EH (cell line): ENCODE data around the gene SRSF7.

Experiments
- DNase-seq: peaks from one replicate; pipeline ENCODE4 v3.0.0-alpha.2; 2015; ENCODE audit warnings: low read depth

Gene SRSF7

DNA sequence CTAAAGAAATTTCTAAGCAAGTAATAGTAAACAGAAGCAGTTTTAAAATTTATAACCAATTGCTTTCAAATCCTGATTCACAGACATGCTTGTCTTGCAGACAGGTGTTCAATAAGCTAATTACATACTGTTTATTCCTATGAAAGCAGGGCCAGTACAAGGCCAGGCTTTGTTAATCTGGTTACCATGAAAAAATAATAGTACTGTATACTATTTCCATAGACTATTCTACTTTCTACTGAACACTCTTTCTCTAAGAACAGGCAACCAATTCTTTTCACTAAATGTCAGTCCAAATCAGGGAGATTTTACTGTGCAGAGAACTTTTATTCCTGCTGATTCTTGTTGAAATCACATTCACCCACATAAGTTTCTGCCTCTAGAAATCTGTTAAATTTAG, 2.9 kb upstream of the SRSF7 start:
- no peak for DNase-seq

DNA sequence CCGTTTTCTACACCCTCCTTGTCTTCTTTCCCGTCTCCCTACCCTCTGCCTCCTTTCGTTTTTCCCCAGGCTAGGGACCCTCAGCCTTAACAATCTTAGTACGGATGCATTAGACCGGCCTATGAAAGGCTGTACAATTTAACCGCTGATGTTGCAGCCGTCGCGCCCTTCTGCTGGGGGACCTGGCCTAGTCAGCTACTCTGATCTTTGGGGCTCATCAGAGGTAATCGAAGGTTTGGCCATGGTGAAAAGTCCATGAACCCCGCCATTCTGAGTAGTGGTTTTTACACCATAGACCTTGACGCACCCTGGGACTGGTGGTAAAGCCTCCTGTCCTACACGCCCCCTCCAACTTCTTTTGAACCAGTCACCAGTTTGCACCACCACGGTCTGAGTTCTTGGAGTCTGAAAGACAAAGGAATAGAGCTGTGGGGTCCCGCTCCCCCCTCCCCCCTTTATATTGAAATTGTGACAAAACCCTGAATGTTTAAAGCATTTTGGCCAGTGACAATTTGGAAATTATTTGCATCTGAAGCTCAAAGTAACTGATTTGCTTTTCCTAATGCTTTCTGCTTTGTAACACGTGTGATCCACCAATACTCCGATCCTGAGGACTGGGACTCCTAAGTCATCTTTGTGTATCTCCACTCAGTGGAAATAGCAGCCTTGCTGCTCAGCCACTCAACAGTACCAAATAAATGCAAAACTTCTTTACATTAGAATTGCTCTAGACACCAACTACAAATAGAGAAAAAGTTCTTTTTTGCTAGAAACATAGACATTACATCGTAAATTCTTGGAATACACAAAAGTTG, 642 bp upstream of the SRSF7 start:
- no peak for DNase-seq

DNA sequence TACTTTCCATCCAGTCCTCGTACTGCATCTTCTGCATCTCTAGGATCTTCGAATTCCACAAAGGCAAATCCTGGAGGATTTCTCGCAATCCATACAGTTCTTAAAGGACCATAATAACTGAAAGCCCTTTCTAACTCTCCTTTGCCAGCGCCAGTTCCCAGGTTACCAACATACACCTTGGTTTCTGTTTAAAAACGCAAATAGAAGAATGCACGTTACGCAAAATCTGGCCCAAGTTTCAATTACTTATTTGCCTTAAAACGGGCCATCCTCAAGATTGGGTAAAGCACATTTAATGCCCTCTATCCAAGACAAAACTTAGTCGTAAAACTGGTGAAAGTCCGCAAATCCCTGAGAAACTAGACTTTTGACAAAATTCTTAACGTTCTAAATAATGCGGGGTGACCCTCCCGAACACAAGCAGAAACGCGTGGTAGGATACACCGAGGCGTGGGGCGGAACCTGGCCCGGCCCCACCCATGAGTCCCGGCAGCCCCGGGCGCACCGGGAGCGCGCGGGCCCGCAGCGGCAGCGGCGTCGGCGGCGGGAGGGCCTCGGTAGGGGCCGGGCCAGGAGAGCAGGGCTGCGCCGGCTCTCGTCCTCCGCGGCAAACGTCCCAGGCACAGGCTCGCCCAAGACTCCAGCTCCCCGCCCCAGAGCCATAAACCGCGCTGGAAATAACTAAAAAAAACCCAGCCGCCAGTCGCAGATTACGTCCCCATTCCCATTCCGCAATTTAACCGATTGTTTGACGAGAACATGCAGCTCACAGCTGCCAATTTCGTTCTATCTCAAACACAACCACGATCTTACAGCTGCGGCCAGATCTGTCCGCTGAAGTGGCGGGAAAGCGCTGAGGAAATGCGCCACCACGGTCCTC, 910 bp downstream of the SRSF7 start:
- peak; percentile 46 for DNase-seq

DNA sequence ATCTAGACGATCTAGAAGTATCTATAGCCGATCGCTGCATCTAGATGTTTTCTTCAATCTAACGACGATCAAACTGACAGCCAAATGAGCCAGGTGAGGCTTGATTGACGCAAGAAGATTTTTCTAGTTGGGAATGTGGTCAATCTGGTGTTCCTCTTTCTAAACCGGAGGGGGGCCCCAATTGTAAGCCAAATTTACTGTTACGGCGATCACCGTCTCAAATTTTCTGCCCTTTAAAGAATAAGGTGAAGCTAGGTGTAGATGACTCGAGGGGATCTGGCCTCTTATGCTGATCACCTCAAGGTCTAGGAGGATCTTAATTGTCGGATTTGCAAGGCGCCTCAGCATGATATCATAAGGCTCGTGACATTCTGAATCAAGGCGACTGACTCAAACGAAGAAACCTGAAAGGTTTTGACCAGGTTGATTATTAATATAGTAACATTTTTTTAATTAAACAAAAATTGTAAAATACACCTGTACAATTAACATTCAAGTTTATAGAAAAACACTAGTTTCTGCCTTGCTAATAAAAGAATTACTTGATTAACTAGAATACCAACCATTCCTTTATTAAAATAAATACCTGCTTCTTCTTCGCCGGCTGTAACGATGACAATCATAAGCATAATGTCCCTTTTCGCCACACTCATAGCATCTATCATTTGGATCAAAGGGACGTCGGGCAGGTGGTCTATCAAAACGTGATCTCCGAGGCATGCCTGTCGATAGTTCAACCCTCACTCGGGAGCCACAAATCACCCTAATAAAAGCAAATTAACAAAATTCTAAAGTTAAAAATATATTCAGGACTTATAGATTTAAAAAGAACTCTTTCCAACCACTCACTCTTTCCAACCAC, 2.0 kb downstream of the SRSF7 start:
- no peak for DNase-seq

DNA sequence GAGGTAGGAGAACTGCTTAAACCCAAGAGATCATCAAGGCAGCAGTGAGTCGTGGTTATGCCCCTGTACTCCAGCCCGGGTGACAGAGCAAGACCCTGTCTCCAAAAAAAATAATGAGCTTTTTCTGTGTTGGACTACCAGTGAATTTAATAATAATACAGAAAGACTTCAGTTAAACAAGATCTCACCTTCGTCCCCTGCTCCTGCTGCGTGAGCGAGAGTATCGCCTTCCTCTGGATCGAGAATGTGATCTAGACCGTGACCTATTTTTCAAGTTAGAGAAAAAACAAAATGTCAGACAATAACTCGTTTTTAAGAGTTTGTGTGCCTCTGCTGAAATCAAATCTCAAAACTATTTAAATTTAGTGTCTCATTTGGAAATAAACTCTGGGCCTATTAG, 2.8 kb downstream of the SRSF7 start:
- DNase-seq, result no peak

DNA sequence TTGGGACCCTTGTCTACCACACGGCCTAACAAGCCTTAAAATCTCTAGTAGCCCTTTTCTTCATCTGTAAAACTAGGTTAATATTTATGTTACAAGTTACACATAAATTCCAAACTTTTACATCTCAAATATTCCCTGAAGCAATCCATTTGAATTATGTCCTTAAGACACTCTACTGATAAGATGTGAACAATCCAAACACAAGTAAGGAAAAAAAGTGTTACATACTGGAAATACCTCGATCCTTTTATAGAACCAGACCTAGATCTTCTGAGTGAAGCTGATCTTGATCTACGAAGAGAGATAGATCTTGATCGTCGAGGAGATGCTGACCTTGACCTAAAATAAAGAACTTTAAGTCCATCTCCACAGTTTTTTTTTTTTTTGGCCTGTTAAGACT, 3.3 kb downstream of the SRSF7 start:
- no peak for DNase-seq

DNA sequence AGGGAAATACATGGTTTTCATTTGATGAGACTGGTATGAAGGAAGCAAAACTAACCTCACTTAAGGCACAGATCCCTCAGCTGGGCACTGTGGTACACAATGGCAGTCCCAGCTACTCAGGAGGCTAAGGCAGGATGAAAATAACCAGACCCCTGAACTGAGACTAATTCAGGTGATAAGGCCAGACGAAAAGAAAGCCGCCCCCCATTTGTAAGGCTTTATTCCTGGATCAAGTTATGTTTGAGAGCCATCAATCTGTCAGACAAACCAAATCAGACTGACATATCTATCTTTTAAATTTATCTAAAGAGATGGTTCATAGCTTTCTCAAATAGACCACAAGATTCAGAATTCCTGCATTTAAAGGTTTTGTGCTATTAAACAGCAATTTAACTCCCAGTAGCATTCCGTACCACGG, 4.1 kb downstream of the SRSF7 start:
- no peak for DNase-seq

DNA sequence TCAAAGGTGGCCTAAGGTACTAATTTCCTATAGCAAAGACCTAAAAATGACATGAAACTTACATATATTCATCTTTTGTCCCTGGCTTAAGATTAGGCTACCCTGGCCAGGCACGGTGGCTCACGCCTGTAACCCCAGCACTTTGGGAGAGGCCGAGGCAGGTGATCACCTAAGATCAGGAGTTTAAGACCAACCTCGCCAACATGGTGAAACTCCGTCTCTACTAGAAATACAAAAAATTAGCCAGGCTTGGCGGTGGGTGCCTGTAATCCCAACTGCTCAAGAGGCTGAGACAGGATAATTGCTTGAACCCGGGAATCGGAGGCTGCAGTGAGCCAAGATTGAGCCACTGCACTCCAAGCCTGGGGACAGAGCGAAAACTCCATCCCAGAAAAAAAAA, 5.9 kb downstream of the SRSF7 start:
- no peak for DNase-seq

DNA sequence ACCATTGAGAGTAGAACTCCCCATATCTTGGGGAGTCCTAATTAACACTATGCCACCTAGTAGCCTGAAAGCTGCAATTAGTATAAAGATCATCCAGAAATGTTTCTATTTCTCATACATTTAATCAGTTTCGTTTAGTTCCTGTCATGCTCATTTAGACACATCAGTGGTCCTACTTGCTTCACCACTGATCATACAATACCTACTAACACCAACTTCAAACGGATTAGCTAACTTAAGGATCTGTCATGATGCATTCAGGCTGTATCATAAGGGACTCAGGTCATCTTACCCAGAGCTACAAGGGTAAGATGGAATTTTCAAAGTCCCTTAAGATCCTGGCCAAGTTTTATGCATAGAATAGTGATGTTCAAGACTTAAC, 6.8 kb downstream of the SRSF7 start:
- no peak for DNase-seq

DNA sequence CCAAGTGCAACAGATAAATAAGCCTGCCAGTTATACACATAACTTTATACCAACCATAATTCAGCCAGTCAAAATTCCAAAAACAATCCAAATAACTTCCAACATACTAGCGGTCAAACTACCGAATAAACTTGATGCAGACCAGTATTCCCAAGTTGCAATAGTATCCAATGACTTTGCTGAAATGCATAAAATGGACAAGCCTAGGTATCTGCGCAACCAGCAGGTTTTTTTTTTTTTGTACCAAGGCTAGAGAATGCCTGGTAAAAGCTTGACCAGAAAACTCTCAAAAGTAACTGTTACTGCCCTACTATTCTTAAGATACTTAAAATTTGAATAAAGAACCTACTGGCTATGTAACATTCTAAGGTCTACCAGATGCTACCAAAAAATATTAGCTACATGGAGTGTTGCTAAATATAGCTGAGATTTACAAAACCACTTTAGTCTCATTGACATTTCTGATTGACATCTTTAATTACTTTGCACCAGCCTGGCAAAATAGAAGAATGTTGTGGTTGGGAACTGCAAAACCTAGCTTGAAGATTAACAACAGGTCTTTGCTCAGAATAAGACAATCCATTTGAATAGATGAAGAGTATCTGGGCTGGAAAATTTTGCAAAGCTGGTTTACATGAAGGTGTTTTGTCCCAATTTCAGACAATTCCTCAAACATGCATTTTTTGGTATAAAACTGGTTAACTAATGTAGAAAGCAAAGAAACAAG, 7.3 kb downstream of the SRSF7 start:
- DNase-seq, result no peak

DNA sequence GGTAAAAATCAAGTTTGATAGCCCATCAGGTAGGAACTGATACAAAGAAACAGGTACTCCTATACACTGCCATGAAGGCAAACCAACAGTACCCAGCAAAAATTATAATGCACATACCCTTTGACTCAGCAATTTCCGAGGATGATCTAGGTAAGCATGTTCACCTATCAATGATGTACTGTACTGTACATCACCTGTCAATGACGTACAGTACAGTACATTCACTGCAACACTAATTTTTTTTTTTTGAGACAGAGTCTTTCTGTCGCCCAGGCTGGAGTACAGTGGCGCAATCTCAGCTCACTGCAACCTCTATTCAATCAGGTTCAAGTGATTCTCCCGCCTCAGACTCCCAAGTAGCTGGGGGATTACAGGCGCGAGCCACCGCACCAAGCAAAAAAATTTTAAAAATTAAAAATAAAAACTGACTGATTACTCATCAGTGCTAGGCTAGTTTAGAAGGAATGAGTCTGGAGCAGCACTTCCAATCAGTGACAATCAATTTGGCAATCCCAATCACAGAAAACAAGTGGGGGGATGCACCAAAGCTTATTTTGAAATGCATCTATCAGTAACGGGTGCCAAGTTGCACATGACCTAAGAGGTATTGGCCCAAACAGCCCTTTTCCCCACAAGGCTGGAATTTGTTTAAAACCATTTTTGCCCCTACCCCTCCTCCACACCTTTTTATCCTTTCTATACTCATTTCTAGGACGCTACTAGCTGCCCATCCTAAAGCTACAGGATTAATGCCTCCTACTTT, 8.2 kb downstream of the SRSF7 start:
- DNase-seq, result no peak

DNA sequence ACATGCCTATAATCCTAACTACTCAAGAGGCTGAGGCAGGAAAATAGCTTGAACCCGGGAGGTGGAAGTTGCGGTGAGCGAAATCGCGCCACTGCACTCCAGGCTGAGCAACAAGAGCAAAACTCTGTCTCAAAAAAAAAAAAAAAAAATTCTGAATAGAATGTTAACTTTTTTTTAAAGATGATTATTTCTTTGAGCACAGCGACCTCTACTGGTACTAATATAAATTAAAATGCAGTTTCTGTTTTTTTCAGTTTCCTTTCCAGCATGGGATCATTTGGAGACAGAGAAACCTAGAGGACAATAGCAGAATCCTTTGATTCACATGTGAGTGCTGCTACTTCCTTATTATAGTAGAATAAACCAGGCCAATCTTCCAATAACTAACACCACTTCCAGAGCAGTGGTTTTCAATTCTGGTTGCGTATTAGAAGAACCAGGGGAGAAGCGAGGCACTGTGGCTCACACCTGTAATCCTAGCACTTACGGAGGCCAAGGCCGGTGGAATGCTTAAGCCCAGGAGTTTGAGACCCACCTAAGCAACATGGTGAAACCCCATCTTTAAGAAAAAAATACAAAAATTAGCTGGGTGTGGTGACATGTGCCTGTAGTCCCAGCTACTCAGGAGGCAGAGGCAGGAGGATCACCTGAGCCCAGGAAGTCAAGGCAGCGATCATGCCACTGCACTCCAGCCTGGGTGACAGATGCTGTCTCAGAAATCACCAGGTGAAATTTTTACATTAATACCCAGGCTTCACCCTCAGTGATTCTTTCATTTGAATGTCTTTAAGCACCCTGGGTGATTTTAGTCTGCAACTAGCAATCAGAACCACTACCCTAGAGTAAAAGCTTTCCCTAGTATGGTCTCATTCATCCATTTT, 10.1 kb downstream of the SRSF7 start:
- peak; percentile 54 for DNase-seq

DNA sequence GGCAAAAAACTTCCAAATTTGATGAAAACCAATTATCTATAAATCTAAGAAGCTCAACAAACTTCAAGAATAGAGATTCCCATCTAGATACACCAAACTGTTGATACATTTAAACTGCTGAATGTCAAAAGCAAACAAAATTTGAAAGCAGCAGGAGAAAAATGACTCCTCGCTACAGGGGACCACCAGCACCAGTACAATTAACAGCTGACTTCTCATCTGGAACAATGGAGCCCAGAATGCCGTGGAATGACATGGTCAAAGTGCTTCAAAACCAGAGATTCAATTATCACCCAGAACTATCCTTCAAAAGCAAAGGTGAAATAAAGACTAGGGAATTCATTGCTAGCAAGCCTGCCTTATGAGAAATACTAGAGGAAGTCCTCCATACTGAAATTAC, 11.6 kb downstream of the SRSF7 start:
- DNase-seq, result no peak

DNA sequence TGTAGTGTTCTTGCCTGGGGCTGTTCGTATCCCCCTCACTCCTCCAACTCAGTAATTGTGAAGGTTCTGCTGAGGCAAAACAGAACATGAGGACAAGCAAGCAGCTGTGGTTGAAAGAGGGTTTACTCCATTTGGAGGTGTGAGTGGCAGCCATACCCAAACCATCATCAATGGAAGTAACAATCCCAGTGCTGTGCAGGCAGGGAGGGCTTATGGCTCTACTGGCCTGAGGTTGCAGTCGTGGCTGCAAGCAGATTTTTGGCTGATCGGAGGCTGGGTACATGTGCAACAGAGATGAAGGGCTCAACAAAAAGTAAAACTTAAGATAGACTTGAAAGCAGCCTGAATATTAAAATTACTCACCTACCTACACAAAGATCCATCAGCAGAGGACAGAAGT, 13.2 kb downstream of the SRSF7 start:
- DNase-seq, result no peak

DNA sequence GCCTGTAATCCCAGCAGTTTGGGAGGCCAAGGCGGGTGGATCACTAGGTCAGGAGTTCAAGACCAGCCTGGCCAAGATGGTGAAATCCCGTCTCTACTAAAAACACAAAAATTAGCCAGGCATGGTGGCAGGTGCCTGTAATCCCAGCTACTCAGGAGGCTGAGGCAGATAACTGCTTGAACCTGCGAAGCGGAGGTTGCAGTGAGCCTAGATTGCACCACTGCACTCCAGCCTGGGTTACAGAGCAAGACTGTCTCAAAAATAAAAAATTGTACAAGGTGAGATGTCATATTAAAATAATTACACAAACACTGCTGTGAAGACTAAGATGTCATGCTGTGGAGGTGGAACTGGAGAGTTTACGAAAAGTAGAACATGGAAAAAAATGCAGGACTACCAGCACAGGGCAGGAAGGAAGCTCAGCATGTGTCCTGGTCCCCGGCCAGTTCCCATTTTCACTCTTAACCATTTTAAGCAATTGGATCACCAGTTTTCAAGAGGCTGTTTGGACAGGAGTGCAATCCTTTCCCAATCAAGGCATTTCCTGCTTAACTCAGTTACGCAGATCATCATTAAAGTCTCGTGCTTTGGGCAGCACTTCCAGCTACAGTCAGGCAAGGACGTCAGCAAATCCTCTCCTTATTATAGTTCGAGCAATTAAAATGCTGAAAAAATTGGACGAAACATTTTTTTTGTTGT, 14.0 kb downstream of the SRSF7 start:
- peak; percentile 6 for DNase-seq

DNA sequence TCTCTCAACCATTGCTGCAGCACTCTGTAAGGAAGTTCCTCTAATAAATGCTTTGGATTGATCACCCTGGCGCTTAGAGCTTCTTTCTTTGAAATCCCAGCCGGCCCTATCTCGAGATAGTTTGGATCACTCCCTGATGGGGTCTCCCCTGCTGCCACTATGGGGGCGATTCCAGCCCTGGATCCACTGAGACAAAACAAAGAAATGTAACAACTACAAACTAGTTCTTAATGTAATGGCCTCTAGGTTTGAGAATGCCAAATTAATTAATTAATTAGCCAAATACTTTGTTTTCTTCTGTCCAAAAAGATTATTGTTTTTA, 15.2 kb downstream of the SRSF7 start:
- no peak for DNase-seq

DNA sequence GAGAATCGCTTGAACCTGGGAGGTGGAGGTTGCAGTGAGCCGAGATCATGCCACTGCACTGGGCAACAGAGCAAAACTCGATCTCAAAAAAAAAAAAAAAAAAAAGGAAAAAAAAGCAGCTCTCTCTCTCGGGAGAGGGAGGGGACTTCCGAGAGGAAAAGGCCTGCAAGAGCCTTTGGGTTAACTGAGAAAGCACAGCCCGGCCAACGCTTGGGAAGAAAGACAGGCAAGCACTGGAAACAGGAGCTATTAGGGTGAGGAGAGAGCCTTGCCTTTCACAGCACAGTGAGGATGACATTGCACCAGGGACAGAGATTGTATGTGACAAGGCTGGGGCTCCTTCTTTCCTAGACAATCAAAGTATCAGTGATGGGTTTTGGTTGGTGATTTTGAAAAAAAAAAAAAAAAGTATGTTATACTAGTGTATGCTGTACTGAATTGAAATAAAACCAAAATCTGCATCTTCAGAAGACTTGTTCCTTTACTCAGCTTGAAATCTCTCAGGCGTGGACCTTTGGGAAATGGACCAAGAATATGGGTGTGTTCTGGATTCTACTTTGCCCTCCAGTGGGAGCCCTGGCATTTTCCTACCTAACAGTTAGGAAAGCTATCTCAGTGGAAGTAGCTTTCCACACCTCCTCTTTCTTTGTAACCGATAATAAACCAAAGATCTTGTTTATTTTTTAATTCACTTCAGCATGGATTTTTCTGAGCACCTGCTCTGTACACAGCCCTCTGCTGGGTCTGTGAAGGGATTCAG, 16.7 kb downstream of the SRSF7 start:
- no peak for DNase-seq

DNA sequence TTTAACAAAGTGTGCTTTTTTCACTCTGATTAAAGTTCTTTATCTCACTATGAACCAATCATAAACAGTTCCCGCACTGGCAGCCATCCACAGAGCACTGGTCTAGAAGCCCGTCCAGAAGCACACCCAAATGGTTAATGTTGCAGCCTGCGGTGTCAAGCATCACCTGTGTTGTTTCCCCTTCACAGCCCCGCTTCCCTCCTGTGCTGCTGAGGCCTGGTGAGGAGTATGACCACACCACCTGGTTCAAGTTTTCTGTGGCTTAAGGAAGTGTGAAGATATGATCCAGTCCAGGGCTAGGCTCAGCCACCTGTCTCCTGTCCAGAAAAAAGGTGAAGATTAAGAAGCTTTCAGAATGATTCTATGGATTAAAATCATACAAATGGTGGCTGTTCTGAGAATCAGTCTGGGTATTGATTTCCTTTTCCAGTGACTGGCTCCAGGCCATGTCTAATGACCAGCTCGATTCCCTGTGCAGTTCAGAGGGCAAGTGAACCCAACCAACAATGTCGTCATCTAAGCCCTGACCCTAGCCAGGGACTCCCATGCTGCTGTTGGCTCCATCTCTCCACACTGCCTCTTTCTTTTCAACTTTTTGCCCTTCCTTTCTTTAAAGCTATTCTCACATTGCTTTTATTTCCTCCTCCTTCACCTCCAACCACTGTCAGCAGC, 17.7 kb downstream of the SRSF7 start:
- DNase-seq, result no peak
